SU-DHL-6 (cell line): ENCODE measurements around the gene SLC14A1.

Experiments
- EZH2phosphoT487 ChIP-seq: fragments of 200-600 bp; sonication (generic), shearing (Covaris generic); conservative IDR thresholded peaks from 2 replicates; pipeline ENCODE4 v1.6.1; 2018; ENCODE audit warnings: mild to moderate bottlenecking, antibody characterized with exemption, low read length, moderate library complexity, mixed read lengths
- TF ChIP-seq, protein P1 (sequence below): fragments of 200-600 bp; sonication (generic); IDR thresholded peaks from one replicate; pipeline ENCODE4 v1.5.1; 2017; ENCODE audit warnings: antibody characterized with exemption, mild to moderate bottlenecking, low read length, moderate library complexity; ENCODE audit not compliant: insufficient read depth, poor library complexity, severe bottlenecking

DNA sequence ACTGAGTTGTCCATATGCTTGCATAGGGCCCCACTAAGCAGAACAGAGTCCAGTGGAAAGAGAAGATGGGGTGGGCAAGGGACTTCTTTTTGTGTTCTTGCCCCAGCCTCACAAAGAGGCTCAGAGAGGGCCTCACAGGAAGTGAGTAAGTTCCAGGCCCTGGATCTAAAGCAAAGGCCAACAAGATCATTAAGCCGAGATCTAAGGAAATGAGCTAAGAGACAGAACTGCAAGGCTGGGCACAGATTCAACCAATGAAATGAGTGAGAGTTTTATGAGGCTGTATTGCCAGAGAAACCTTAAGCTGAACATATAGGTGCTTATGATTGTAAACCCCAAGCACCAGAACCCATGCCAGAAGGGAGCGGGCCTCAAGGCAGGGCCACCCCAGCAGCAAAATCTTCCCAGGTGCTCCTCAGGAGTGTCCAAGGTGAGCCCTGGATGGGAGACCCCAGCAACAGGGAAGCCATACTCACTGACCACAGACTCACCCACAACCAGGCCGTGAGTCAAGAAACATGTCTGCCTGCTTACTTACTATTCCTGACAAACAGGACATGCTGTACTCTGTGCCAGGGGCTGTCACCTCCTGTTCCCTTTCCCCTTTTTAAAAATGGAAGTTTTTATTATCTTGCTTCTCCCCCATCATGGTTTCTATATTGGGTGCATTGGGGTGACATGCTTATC lies 40.2 kb downstream of the SLC14A1 start:
- TF ChIP-seq, protein P1, sequence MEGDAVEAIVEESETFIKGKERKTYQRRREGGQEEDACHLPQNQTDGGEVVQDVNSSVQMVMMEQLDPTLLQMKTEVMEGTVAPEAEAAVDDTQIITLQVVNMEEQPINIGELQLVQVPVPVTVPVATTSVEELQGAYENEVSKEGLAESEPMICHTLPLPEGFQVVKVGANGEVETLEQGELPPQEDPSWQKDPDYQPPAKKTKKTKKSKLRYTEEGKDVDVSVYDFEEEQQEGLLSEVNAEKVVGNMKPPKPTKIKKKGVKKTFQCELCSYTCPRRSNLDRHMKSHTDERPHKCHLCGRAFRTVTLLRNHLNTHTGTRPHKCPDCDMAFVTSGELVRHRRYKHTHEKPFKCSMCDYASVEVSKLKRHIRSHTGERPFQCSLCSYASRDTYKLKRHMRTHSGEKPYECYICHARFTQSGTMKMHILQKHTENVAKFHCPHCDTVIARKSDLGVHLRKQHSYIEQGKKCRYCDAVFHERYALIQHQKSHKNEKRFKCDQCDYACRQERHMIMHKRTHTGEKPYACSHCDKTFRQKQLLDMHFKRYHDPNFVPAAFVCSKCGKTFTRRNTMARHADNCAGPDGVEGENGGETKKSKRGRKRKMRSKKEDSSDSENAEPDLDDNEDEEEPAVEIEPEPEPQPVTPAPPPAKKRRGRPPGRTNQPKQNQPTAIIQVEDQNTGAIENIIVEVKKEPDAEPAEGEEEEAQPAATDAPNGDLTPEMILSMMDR: no peak
- no peak for TF ChIP-seq EZH2phosphoT487
